Astrocyte (in vitro differentiated cells and primary cell): ENCODE results near the gene TNFRSF18. TPM values are rescaled to one million over a fixed set of nuclear protein-coding genes. Genes with fewer than 3 reads are reported as not detected.

Source experiments
- DNase-seq: peaks from one replicate; pipeline ENCODE4 v3.0.0-alpha.2; 2010; ENCODE audit warnings: low read depth
- FAIRE-seq: peaks from 2 replicates; lab custom pipeline; 2011; peaks lifted over from hg19 to GRCh38; lab: Jason Lieb, UNC
- H2AFZ ChIP-seq: 2 replicates; pipeline ENCODE4 v1.6.0; 2012; ENCODE audit warnings: low read depth, low read length, inconsistent platforms
- H3K27ac ChIP-seq: 2 replicates; pipeline ENCODE4 v1.5.1; 2011; ENCODE audit warnings: low read depth, low read length, inconsistent platforms
- H3K27me3 ChIP-seq: 2 replicates; pipeline ENCODE4 v1.6.0; 2011; ENCODE audit warnings: low read length, inconsistent platforms; ENCODE audit not compliant: insufficient read depth
- H3K36me3 ChIP-seq: 2 replicates; pipeline ENCODE4 v1.5.1; 2011; ENCODE audit warnings: low read length, inconsistent platforms; ENCODE audit not compliant: insufficient read depth
- H3K4me1 ChIP-seq: 2 replicates; pipeline ENCODE4 v1.5.1; 2011; ENCODE audit warnings: low read length, inconsistent platforms; ENCODE audit not compliant: insufficient read depth
- H3K4me2 ChIP-seq: 2 replicates; pipeline ENCODE4 v1.6.0; 2012; ENCODE audit warnings: low read length, inconsistent platforms
- H3K4me3 ChIP-seq: 2 replicates; pipeline ENCODE4 v1.5.1; 2011; ENCODE audit warnings: low read depth, mild to moderate bottlenecking, low read length, inconsistent platforms; ENCODE audit not compliant: insufficient read depth
- H3K79me2 ChIP-seq: 2 replicates; pipeline ENCODE4 v1.6.0; 2012; ENCODE audit warnings: mild to moderate bottlenecking, low read length, inconsistent platforms; ENCODE audit not compliant: insufficient read depth
- H3K9ac ChIP-seq: 2 replicates; pipeline ENCODE4 v1.6.0; 2012; ENCODE audit warnings: mild to moderate bottlenecking, low read length, inconsistent platforms
- H3K9me3 ChIP-seq: 2 replicates; pipeline ENCODE4 v1.5.1; 2012; ENCODE audit warnings: low read depth, mild to moderate bottlenecking, low read length, inconsistent platforms; ENCODE audit not compliant: insufficient read depth
- H4K20me1 ChIP-seq: 2 replicates; pipeline ENCODE4 v1.6.0; 2012; ENCODE audit warnings: low read length, inconsistent platforms; ENCODE audit not compliant: insufficient read depth
- H3K27ac Mint-ChIP-seq: one replicate; pipeline ENCODE4 v1.8.0; 2021; ENCODE audit warnings: mild to moderate bottlenecking, mixed read lengths; ENCODE audit not compliant: unreplicated experiment
- H3K27me3 Mint-ChIP-seq: one replicate; pipeline ENCODE4 v1.8.0; 2021; ENCODE audit warnings: low read depth, mixed read lengths; ENCODE audit not compliant: unreplicated experiment
- H3K36me3 Mint-ChIP-seq: one replicate; pipeline ENCODE4 v1.8.0; 2021; ENCODE audit warnings: low read depth, mixed read lengths; ENCODE audit not compliant: unreplicated experiment
- H3K4me1 Mint-ChIP-seq: one replicate; pipeline ENCODE4 v1.8.0; 2021; ENCODE audit warnings: low read depth, mixed read lengths; ENCODE audit not compliant: unreplicated experiment
- H3K4me3 Mint-ChIP-seq: one replicate; pipeline ENCODE4 v1.8.0; 2021; ENCODE audit warnings: mild to moderate bottlenecking, moderate library complexity, mixed read lengths; ENCODE audit not compliant: unreplicated experiment
- H3K9me3 Mint-ChIP-seq: one replicate; pipeline ENCODE4 v1.8.0; 2021; ENCODE audit warnings: mild to moderate bottlenecking, mixed read lengths; ENCODE audit not compliant: unreplicated experiment
- CTCF ChIP-seq: IDR thresholded peaks from 2 replicates; pipeline ENCODE4 v1.5.1; 2011; ENCODE audit warnings: low read depth, mild to moderate bottlenecking, inconsistent platforms, low read length, moderate library complexity; ENCODE audit not compliant: insufficient read depth
- EZH2 ChIP-seq: IDR thresholded peaks from 2 replicates; pipeline ENCODE4 v1.6.1; 2012; ENCODE audit warnings: mild to moderate bottlenecking, low read length, inconsistent platforms; ENCODE audit not compliant: insufficient read depth
- total RNA-seq: library from RNA; stranded (reverse); gene quantifications from 2 replicates; pipeline ENCODE4 v1.2.1, GENCODE V29; 2021

TNFRSF18 gene
- total RNA-seq, 1 donor from 2014 or later = 0.66 TPM

DNA sequence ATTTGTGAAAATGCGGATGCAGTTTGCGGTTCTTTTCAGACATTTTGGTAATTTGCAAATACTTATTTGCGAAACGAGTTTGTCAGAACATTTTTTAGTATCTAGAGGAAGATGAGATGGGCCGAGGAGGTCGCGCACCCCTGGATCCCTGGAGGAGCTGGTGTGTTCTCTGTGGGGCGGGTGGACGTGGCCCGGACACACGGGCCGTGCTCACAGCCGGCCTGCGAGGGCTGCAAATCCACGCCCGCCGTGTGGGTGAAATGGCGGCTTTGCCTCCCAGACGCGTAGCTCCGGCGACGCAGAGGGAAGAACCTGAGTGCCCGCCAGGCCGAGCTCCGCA, 42.1 kb downstream of the TNFRSF18 start:
- Mint-ChIP-seq H3K27me3 (peaks cover 8% of the 10 kb centered on the region), H3K9me3 (no peaks in the 10 kb centered on the region), H3K4me1 (peaks cover 2% of the 10 kb centered on the region), H3K27ac (no peak overlapping the region), H3K4me3 (no peak overlapping the region), H3K36me3 (no peaks in the 10 kb centered on the region)
- Histone ChIP-seq H3K27me3 (peaks cover 3% of the 10 kb centered on the region), H3K4me1 (no peaks in the 10 kb centered on the region), H4K20me1 (no peaks in the 10 kb centered on the region), H2AFZ (no peak overlapping the region), H3K36me3 (no peaks in the 10 kb centered on the region), H3K27ac (no peak overlapping the region), H3K79me2 (no peaks in the 10 kb centered on the region), H3K4me2 (no peak overlapping the region), H3K9me3 (no peaks in the 10 kb centered on the region), H3K9ac (no peak overlapping the region), H3K4me3 (no peak overlapping the region)
- DNase-seq = no peak
- TF ChIP-seq EZH2 = no peak
- TF ChIP-seq CTCF = no peak
- no peak for FAIRE-seq

- no peak overlapping the region for H3K4me3 ChIP-seq
Observed at GRCh38 chr1:1163538-1164070, 42.8 kb downstream of the TNFRSF18 start.

More at GRCh38 chr1:1163538-1164070, 42.8 kb downstream of the TNFRSF18 start:
- Histone ChIP-seq H3K79me2 (no peaks in the 10 kb centered on the region), H3K36me3 (no peaks in the 10 kb centered on the region), H3K27ac (no peak overlapping the region), H3K4me1 (peaks cover 2% of the 10 kb centered on the region), H3K4me2 (no peak overlapping the region), H2AFZ (no peak overlapping the region), H4K20me1 (no peaks in the 10 kb centered on the region), H3K9ac (no peak overlapping the region), H3K27me3 (peaks cover 3% of the 10 kb centered on the region), H3K9me3 (no peaks in the 10 kb centered on the region)
- Mint-ChIP-seq H3K36me3 (no peaks in the 10 kb centered on the region), H3K27ac (no peak overlapping the region), H3K4me1 (peaks cover 2% of the 10 kb centered on the region), H3K4me3 (no peak overlapping the region), H3K9me3 (no peaks in the 10 kb centered on the region), H3K27me3 (peaks cover 8% of the 10 kb centered on the region)
- TF ChIP-seq EZH2 (no peak), CTCF (no peak)
- DNase-seq = no peak
- FAIRE-seq = no peak
